Smooth muscle cell of the brain vasculature (primary cell): Measurements from ENCODE around the gene PSMA8.
"Not testable (repeated sequence)": the region's sequence is repeated elsewhere in the genome, so short reads cannot be mapped to it uniquely, and the experiment has no call there.

Experiments used
- DNase-seq: peaks from one replicate; pipeline ENCODE4 v3.0.0-alpha.2; 2012; ENCODE audit warnings: low read depth, low spot score

The PSMA8 gene

GRCh38 chr18:26175481-26175880, 41.8 kb downstream of the PSMA8 start:
- no peak for DNase-seq

DNA sequence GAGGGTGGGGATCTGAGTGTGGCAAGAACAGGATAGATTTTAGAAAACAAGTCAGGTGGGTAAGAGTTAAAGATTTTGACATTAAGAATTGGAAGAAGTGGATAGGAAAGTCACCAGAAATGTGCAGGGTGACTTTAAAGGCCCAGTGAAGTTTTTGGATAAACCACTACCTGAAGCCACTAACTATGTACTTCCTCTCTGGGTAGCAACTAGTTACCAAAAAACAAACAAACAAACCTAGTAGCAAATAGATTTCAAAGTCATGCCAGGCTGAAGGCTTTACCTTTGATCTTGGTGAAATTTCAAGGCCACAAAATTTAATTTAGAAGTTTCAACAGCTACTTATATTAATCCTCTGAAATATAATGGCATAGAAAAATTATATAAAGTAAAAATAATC, 42.5 kb downstream of the PSMA8 start:
- no peak for DNase-seq

DNA sequence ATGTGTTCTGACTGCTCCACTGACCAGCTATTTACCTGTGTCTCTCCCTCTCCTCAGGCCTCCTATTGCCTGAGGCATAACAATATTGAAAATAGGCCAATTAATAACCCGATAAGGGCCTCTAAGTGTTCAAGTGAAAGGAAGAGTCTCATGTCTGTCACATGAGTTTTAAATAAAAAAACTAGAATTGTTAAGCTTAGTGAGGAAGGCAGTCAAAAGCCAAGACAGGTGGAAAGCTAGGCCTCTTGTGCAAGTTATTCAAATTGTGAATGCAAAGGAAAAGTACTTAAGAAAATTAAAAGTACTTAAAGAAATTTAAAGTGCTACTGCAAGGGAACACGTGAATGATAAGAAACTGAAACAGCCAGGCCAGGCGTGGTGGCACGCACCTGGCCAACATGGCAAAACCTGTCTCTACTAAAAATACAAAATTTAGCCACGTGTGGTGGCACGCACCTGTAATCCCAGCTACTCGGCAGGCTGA, 47.7 kb downstream of the PSMA8 start:
- no peak for DNase-seq

DNA sequence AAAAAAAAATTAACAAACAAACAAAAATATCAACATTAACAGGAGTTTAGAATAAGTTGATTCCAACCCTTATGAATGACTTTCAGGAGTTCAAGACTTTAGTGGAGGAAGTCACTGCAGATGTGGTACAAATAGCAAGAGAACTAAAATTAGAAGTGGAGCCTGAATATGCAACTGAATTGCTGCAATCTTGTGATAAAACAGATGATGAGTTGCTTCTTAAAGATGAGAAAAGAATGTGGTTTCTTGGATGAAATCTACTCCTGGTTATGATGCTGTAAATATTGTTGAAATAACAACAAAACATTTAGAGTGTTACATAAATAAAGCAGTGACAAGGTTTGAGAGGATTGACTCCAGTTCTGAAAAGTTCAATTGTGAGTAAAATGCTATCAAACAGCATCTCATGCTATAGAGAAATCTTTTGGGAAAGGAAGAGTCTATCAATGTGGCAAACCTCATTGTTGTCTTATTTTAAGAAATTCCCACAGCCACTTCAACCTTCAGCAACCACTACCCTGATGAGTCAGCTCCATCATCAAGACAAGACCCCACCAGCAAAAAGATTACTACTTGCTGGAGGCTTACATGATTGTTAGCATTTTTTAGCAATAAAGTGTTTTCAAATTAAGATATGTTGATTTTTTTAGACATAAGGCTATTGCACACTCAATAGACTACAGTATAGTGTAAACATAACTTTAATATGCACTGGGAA, 49.9 kb downstream of the PSMA8 start:
- no peak for DNase-seq

- DNase-seq, result no peak
Observed at GRCh38 chr18:26185267-26185666, 51.6 kb downstream of the PSMA8 start.

- no peak for DNase-seq
Observed at GRCh38 chr18:26190506-26190905, 56.8 kb downstream of the PSMA8 start.

DNA sequence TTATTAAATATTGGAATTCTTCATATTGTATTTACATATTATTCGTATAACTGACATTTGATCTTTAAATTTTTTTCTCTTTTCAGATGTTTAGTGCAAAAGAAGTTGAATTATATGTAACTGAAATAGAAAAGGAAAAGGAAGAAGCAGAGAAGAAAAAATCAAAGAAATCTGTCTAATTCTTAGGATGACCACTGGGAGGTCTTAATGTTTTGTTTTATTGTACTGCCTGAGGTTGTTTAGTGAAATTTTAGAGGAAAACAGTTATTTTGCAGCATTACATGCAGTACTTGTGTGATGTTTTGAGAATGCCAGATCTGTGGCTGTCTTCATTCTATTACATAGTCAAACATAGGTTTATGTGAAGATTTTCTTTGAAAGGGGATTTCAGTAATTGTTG, 58.6 kb downstream of the PSMA8 start:
- no peak for DNase-seq

- no peak for DNase-seq
Observed at GRCh38 chr18:26196605-26197004, 62.9 kb downstream of the PSMA8 start.

DNA sequence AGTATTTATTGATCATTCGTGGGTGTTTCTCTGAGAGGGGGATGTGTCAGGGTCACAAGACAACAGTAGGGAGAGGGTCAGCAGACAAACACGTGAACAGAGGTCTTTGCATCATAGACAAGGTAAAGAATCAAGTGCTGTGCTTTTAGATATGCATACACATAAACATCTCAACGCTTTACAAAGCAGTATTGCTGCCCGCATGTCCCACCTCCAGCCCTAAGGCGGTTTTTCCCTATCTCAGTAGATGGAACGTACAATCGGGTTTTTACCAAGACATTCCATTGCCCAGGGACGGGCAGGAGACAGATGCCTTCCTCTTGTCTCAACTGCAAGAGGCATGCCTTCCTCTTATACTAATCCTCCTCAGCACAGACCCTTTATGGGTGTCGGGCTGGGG, 68.3 kb downstream of the PSMA8 start:
- DNase-seq, result not testable (repeated sequence)

DNA sequence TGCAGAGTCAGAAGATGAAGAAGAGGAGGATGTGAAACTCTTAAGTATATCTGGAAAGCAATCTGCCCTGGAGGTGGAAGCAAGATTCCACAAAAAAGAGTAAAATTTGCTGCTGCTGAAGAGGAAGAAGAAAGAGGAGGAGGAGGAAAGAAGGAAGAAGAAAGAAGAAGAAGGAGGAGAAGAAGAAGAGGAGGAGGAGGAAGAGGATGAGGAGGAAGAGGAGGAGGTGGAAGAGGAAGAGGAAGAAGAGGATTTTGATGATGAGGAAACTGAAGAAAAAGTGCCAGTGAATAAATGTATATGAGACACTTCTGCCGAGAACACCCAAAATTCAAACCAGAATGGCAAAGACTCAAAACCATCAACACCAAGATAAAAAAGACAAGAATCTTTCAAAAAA, 71.6 kb downstream of the PSMA8 start:
- DNase-seq, result no peak

DNA sequence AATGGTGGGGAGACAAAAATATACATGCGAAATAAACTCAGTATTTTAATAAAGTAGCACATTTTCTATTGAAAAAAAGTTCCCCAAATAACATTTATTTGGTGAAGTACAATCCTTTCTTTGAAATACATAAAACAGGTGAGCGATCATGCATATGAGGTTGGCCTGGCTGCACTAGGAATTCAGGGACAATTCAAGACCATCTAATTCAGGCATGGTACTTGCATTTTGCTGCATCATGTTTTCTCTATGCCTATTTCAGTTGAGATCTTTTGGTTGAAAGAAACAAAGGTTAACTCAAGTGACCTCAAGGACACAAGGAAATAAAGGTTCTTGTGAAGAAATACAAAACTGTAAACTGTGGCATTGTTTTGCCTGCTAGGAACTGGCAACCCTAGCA, 72.8 kb downstream of the PSMA8 start:
- DNase-seq, result no peak

GRCh38 chr18:26207937-26208336, 74.3 kb downstream of the PSMA8 start:
- DNase-seq, result no peak

DNA sequence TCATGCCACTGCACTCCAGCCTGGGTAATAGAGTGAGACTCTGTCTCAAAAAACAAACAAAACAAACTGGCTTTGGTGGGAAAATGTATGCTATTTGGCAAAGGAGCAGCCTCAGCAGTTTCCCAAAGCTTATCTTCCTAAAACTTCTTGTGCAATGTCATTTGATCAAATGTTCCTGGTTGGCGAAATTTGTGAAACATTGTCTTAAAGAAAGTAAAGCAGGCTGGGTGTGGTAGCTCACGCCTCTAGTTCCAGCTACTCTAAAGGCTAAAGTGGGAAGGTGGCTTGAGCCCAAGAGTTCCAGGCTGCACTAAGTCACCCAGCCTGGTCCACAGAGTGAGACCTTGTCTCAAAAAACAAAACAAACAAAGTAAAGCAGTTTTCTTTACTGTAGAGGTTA, 75.3 kb downstream of the PSMA8 start:
- DNase-seq, result no peak

DNA sequence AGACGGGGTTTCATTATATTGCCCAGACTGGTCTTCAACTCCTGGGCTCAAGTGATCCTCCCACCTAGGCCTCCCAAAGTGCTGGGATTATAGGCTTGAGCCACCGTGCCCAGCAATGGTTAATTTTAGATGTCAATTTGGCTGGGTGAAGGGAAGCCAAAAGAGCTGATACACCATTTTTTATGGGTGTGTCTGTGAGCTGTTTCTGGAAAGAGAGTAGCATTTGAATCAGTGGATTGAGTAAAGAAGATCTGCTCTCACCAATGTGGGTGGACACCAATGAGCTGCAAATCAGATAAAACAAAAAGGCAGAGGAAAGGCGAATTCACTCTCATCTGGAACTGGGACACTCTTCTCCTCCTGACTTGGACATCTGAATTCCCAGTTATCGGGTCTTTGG, 76.5 kb downstream of the PSMA8 start:
- no peak for DNase-seq

DNA sequence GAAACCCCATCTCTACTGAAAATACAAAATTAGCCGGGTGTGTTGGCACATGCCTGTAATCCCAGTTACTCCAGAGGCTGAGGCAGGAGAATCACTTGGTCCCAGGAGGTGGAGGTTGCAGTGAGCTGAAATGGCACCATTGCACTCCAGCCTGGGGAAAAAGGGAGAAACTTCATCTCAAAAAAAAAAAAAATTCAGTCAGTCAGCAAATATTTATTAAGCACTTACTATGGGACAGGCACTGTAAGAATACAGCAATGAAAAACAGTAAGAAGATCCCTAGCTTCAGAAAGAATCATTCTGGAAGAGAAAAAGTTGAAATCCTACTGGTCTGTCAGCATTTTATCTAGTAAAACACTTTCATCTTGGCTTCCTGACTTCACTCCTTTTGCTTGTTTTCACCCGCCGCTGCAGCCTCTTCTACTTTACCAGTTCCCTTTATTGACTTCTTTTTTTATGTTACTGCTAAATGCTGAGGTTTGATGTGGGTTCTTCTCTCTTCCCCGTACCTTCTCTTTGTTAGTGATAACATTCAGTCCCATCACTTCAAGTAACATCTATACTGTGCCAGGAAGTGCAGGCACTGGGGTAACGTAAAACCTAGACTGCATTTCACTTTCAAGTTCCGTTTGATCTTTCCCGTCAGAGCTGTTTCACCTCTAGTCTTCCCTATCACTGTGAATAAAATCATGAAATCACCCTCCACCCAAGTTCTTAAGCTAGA, 81.7 kb downstream of the PSMA8 start:
- DNase-seq, result no peak

DNA sequence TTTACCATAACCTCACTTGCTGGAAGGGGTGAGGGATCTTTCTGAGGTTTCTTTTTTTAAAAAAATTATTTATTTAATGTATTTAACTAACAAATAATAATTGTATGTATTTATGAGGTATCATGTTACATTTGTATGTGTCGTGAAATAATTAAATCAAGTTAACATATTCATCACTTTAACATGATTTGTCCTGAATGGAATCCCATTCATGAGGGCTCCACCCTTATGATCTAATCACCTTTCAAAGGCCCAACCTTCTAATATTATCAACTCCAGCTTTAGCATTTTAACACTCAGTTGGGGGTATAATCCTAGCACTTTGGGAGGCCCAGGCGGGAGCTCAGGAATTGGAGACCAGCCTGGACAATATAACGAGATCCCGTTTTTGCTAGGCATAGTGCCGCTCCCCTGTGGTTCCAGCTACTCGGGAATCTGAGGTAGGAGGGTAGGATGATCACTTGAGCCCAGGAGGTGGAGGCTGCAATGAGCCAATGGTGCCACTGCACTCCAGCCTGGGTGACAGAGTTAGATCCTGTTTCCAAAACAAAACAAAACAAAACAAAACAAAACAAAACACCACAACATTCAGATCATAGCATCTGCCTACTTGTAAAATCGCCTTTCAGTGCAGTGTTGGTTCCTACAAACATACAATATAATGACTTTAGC, 91.5 kb downstream of the PSMA8 start:
- no peak for DNase-seq

GRCh38 chr18:26225915-26226228, 92.2 kb downstream of the PSMA8 start:
- DNase-seq, result no peak

DNA sequence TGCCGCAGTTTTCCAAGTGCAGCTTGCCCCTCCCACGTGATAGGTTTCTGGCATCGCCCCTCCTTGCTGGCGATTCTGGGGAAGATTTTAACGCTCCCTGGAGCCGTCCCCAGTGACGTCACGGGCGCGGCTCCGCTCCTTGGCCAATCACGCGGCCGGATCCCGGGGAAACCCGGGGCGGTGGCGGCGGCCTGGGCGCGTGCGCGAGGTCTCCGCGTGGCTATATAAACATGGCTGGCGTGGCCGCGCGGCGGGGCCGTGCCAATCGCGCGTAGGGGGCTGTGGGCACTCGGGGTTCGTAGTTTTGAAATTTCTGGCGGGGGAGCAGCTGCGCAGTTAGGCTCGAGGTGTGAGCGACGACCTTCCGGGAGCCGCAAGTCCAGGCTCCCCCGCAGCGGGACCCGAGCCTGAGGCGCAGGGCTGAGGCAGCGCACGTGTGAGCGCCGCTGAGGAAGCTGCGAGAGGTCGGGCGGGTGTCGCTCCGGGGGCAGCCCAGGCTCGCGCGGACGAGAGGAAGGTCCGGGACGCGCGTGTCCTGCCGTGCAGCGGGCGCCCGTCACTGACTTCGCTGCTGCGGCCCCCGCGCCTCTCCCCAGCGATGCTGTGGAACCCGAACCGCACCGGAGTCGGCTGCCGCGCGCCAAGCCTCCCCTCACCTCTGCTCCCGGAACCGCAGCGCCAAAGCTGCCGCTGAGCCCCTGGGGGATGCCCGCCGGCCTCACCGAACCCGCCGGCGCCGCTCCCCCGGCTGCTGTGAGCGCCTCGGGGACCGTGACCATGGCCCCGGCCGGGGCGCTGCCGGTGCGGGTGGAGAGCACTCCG, 92.8 kb downstream of the PSMA8 start, which contains the start of gene TAF4B:
TAF4B (plus strand) TSS at position 217 of the 822 bp plus-strand sequence; CDS start at position 706, 489 bp downstream.
- peak; percentile 77 for DNase-seq

GRCh38 chr18:26227051-26227670, 93.5 kb downstream of the PSMA8 start:
- DNase-seq, result no peak

DNA sequence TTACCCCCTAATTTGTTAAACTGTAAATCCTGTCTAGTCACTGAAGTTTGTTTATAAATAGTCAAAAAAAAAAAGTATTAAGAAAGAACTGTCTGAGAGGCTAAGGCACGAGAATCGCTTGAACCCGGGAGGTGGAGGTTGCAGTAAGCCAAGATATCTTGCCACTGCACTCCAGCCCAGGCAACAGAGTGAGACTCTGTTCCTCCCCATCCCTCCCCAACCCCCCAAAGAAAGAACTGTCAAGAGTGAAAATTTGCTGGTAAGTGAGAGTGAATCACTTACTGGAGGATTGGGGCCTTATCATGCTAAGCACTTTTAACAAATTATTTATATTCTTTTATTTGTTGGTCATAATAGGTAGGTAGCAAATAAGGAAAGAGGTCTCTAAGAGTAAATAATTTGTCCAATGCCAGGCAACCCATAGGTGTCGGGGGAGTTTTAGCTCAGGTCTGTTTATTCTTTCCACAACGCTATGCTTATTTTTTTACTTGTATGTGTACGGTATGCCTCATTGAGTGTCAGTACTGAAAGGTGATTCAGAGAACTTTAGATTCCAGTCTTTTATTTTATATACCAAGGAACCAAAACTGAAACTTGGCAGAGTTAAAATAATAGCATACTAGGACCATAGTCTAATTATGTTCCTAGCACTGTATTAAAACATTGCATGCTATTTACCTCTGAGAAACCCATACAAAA, 95.0 kb downstream of the PSMA8 start:
- no peak for DNase-seq

DNA sequence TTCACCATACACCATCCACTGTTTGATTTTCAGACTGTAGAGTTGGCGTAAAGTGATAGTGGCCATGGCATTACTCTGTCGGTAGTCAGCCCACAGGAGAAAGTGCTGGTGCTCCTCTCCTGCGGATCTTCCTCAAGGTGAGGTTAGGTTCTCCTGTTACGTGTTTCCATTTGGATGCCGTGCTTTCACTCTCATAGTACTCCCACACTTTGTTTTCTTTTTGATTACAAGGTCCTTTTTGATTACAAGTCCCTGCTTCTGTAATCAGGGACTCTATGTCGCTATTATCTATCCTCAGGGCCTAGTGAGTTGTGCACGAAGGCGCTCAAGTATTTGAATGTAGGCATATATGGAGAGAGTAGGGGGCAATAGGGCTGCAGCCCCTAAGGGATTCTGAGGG, 96.8 kb downstream of the PSMA8 start:
- DNase-seq, result no peak
